ENCODE data around the gene TEX28.
"Not testable (repeated sequence)": the region's sequence is repeated elsewhere in the genome, so short reads cannot be mapped to it uniquely, and the experiment has no call there.

TEX28 gene

DNA sequence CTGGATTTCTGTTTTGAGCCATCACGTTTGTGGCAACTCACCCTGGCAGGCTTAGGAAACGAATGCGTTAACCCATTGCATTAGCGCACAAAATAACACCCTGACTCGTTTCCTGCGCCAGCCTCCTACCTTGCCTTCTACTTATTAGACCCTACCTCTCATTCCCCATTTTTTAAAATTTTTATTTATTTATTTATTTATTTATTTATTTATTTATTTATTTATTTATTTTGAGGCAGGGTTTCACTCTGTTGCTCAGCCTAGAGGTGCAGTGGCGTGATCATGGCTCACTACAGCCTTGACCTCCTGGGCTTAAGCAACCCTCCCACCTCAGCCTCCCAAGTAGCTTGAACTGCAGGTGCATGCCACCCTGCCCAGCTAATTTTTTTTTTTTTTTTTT is 8.1 kb upstream of the TEX28 start:
- not testable (repeated sequence) for H3K36me3 Mint-ChIP-seq; DNase-seq (ENCODE audit: low spot score in 2 of 2); H3K4me3 Mint-ChIP-seq; H3K9me3 Mint-ChIP-seq; H3K27ac Mint-ChIP-seq; ATAC-seq
- H3K4me1 Mint-ChIP-seq = peaks cover 13% of the 10 kb centered on the region

DNA sequence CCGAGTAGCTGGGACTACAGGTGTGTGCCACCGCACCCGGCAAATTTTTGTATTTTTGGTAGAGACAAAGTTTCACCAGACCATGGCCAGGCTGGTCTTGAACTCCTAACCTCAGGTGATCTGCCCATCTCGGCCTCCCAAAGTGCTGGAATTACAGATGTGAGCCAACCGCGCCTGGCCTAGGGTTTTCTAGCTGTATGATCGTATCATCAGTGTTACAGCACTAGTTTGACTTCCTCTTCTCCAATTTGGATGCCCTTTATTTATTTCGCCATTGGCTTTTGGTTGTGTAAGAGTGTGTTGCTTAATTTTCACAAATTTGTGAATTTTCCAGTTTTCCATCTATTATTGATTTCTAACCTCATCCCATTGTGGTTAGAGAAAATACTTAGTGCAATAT is 5.9 kb upstream of the TEX28 start:
- no peak for ATAC-seq
- no peak overlapping the region for H3K4me3 Mint-ChIP-seq

DNA sequence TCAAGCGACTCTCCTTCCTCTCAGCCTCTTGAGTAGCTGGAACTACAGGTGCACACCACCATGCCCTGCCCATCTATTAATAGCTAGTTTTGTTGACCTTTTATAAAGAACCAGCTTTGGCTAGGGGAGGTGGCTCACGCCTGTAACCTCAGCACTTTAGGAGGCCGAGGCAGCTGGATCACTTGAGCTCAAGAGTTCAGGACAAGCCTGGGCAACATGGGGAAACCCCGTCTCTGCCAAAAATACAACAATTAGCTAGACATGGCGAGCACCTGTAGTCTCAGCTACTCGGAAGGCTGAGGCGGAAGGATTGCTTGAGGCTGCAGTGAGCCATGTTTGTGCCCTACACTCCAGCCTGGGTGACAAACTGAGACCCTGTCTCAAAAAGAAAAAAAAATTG is 3.4 kb upstream of the TEX28 start:
- Mint-ChIP-seq H3K4me3 (no peak overlapping the region), H3K36me3 (no peaks in the 10 kb centered on the region), H3K27ac (no peak overlapping the region), H3K9me3 (no peaks in the 10 kb centered on the region), H3K4me1 (peaks cover 1% of the 10 kb centered on the region)
- ATAC-seq (no peak), DNase-seq (ENCODE audit: low spot score in 2 of 2) (no peak)

More for the DNA sequence above, 5.9 kb upstream of the TEX28 start:
- Mint-ChIP-seq H3K4me1 (peaks cover 6% of the 10 kb centered on the region), H3K27ac (no peak overlapping the region), H3K36me3 (no peaks in the 10 kb centered on the region), H3K9me3 (no peaks in the 10 kb centered on the region)
- no peak for DNase-seq (ENCODE audit: low spot score in 2 of 2)

DNA sequence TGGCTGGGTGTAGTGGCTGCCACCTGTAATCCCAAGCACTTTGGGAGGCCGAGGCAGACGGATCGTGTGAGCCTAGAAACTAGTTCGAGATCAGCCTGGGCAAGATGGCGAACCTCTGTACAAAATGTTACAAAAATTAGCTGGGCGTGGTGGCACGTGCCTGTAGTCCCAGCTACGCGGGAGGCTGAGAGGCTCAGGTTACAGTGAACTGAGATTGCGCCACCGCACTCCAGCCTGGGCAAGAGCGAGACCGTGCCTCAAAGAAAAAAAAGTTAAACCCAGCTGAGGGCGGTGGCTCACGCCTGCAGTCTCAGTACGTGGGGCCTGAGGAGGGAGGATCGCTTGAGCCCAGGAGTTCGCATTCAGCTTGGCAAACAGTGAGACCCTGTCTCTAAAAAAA is 1.8 kb upstream of the TEX28 start:
- H3K4me1 Mint-ChIP-seq = no peaks in the 10 kb centered on the region
- no peaks in the 10 kb centered on the region for H3K9me3 Mint-ChIP-seq
- no peak for ATAC-seq
- H3K4me3 Mint-ChIP-seq = no peak overlapping the region
- H3K27ac Mint-ChIP-seq = no peak overlapping the region
- no peak for DNase-seq (ENCODE audit: low spot score in 2 of 2)
- H3K36me3 Mint-ChIP-seq = no peaks in the 10 kb centered on the region

- Mint-ChIP-seq H3K27ac (no peak within 1 kb of the TSS), H3K36me3 (no peaks in the 10 kb centered on the region), H3K9me3 (no peaks in the 10 kb centered on the region), H3K4me1 (no peaks in the 10 kb centered on the region), H3K4me3 (no peak within 1 kb of the TSS)
- DNase-seq (ENCODE audit: low spot score in 2 of 2) (no peak), ATAC-seq (no peak)
Measured at GRCh38 chrX:154295664-154296310, 863 bp upstream of the TEX28 start, which contains the start of gene TKTL1. Gene TKTL1, plus strand, starts transcription at chrX:154295795. Its CDS starts 65 bp downstream, at chrX:154295860.

GRCh38 chrX:154286406-154286805 is 8.5 kb downstream of the TEX28 start:
- H3K4me3 Mint-ChIP-seq; DNase-seq (ENCODE audit: low spot score in 2 of 2): not testable (repeated sequence)

DNA sequence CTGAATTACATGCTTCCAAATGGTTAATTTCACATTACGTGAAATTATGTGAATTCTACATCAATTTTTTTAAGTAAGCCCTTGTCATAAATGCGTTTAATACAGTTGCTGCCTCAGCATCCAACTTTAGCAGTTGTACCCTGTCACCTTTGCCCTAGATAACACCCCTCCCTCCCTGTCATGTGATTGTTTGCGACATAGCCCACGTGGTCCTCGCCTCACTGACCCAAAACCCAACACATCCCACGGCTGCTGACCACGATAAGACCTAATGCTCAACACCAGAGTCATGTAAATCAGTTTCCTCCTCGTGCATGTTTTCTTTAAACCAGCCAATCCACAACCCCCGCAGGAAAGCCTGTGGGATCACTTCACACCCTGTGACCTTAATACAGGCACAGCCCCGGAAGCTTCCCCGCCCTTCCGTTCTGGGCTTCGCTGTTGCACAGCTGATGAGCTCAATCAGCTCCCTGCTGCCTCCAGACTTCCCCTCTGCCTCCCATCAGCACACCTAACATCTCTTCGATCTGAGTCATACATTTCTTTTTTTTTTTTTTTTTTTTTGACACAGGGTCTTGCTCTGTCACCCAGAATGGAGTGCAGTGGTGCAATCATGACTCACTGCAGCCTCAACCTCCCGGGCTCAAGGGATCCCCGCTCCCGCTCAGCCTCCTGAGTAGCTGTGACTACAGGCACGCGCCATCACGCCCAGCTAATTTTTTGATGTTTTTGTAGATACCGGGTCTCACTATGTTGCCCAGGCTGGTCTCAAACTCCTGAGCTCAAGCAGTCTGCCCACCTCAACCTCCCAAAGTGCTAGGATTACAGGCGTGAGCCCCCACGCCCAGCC is 10.2 kb downstream of the TEX28 start:
- ATAC-seq = peak; percentile 98
- not testable (repeated sequence) for H3K36me3 Mint-ChIP-seq; H3K4me3 Mint-ChIP-seq; H3K4me1 Mint-ChIP-seq; H3K27ac Mint-ChIP-seq; H3K9me3 Mint-ChIP-seq; DNase-seq (ENCODE audit: low spot score in 2 of 2)

More at GRCh38 chrX:154286406-154286805, 8.5 kb downstream of the TEX28 start:
- H3K27ac Mint-ChIP-seq, H3K4me1 Mint-ChIP-seq, H3K36me3 Mint-ChIP-seq, ATAC-seq, H3K9me3 Mint-ChIP-seq: not testable (repeated sequence)

- H3K4me3 Mint-ChIP-seq; DNase-seq (ENCODE audit: low spot score in 2 of 2); H3K36me3 Mint-ChIP-seq; H3K9me3 Mint-ChIP-seq; H3K27ac Mint-ChIP-seq; H3K4me1 Mint-ChIP-seq; ATAC-seq: not testable (repeated sequence)
Measured at GRCh38 chrX:154269245-154269644, 25.7 kb downstream of the TEX28 start.

DNA sequence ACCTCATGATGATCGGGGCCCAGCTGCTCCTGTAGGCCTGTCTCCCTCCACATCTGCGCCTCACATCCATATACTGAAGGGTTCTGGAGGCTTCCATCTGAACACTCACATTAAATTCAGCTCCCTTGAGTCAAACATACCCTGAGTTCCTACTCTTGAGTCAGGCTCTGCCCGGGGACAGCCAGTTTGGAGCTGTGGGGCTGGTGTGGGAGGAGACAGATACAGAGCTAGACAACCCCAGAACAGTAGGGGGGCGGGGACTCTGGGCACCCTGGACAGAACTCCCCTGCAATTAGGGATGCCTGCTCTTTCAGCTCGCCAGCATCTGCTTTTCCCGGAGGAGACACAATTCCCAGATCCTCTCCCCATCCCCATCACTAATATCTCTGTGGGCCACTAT is 31.9 kb downstream of the TEX28 start:
- H3K27ac Mint-ChIP-seq; H3K36me3 Mint-ChIP-seq; H3K4me1 Mint-ChIP-seq; H3K4me3 Mint-ChIP-seq; H3K9me3 Mint-ChIP-seq; ATAC-seq; DNase-seq (ENCODE audit: low spot score in 2 of 2): not testable (repeated sequence)

DNA sequence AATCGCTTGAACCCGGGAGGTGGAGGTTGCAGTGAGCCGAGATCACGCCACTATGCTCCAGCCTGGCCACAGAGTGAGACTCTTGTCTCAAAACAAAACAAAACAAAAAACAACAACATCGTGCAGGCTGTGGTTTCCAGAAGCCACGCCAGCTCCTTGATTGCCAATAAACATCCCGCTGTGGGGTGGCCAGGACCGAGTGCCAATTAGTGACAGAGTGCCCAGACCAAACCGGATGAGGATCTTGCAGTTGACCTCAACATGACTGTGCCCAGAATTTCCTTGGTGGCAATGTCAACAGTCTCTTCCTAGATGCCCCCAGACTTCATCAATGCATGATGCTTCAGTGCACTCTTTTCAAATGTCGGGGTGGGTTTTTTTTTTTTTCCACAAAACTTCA is 36.2 kb downstream of the TEX28 start:
- H3K9me3 Mint-ChIP-seq; DNase-seq (ENCODE audit: low spot score in 2 of 2); H3K4me3 Mint-ChIP-seq; H3K36me3 Mint-ChIP-seq; H3K27ac Mint-ChIP-seq; H3K4me1 Mint-ChIP-seq: not testable (repeated sequence)
- peak; percentile 61 for ATAC-seq

DNA sequence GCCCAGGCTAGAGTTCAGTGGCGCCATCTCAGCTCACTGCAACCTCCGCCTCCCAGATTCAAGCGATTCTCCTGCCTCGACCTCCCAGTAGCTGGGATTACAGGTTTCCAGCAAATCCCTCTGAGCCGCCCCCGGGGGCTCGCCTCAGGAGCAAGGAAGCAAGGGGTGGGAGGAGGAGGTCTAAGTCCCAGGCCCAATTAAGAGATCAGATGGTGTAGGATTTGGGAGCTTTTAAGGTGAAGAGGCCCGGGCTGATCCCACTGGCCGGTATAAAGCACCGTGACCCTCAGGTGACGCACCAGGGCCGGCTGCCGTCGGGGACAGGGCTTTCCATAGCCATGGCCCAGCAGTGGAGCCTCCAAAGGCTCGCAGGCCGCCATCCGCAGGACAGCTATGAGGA is 37.6 kb downstream of the TEX28 start, which contains the start of gene OPN1MW3:
Gene OPN1MW3, plus strand, starts transcription at position 301 of the 400 bp plus-strand sequence. Its CDS starts 38 bp downstream, at position 339.
- DNase-seq (ENCODE audit: low spot score in 2 of 2); H3K36me3 Mint-ChIP-seq; H3K27ac Mint-ChIP-seq; H3K4me3 Mint-ChIP-seq; ATAC-seq; H3K9me3 Mint-ChIP-seq; H3K4me1 Mint-ChIP-seq: not testable (repeated sequence)

DNA sequence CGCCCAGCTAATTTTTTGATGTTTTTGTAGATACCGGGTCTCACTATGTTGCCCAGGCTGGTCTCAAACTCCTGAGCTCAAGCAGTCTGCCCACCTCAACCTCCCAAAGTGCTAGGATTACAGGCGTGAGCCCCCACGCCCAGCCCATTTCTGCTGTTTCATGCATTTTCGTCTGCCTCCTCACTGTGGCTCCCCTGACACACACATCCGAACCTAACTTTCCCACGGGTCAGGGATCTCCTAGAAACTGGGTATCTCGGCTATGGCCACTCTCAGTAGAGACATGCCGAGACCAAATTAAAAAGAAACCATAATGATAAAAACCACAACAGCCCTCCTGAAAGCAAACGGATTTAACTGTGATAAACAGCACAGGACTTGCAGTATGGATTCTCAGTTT is 46.8 kb downstream of the TEX28 start:
- peak overlapping the region; percentile 72 for H3K27ac Mint-ChIP-seq
- DNase-seq (ENCODE audit: low spot score in 2 of 2); H3K4me1 Mint-ChIP-seq; H3K4me3 Mint-ChIP-seq; H3K36me3 Mint-ChIP-seq; H3K9me3 Mint-ChIP-seq: not testable (repeated sequence)
- ATAC-seq = peak; percentile 36

DNA sequence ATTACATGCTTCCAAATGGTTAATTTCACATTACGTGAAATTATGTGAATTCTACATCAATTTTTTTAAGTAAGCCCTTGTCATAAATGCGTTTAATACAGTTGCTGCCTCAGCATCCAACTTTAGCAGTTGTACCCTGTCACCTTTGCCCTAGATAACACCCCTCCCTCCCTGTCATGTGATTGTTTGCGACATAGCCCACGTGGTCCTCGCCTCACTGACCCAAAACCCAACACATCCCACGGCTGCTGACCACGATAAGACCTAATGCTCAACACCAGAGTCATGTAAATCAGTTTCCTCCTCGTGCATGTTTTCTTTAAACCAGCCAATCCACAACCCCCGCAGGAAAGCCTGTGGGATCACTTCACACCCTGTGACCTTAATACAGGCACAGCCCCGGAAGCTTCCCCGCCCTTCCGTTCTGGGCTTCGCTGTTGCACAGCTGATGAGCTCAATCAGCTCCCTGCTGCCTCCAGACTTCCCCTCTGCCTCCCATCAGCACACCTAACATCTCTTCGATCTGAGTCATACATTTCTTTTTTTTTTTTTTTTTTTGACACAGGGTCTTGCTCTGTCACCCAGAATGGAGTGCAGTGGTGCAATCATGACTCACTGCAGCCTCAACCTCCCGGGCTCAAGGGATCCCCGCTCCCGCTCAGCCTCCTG is 47.4 kb downstream of the TEX28 start:
- not testable (repeated sequence) for H3K9me3 Mint-ChIP-seq, H3K4me1 Mint-ChIP-seq, H3K4me3 Mint-ChIP-seq, H3K36me3 Mint-ChIP-seq
- ATAC-seq (peak; percentile 98), DNase-seq (ENCODE audit: low spot score in 2 of 2) (peak in 1 of 2 donors; percentile 48)
- H3K27ac Mint-ChIP-seq = peak overlapping the region; percentile 72

- H3K4me3 Mint-ChIP-seq, H3K36me3 Mint-ChIP-seq, ATAC-seq, H3K27ac Mint-ChIP-seq, H3K4me1 Mint-ChIP-seq, H3K9me3 Mint-ChIP-seq: not testable (repeated sequence)
- DNase-seq (ENCODE audit: low spot score in 2 of 2) = peak in 1 of 2 donors; percentile 48
Measured at GRCh38 chrX:154239982-154240503, 54.9 kb downstream of the TEX28 start.

- not testable (repeated sequence) for H3K9me3 Mint-ChIP-seq, ATAC-seq, H3K4me1 Mint-ChIP-seq, H3K4me3 Mint-ChIP-seq, H3K36me3 Mint-ChIP-seq, H3K27ac Mint-ChIP-seq
- DNase-seq (ENCODE audit: low spot score in 2 of 2) = peak in 1 of 2 donors; percentile 32
Measured at GRCh38 chrX:154238939-154239559, 55.9 kb downstream of the TEX28 start.
